ENCODE data around the gene SGMS1.

The SGMS1 gene

DNA sequence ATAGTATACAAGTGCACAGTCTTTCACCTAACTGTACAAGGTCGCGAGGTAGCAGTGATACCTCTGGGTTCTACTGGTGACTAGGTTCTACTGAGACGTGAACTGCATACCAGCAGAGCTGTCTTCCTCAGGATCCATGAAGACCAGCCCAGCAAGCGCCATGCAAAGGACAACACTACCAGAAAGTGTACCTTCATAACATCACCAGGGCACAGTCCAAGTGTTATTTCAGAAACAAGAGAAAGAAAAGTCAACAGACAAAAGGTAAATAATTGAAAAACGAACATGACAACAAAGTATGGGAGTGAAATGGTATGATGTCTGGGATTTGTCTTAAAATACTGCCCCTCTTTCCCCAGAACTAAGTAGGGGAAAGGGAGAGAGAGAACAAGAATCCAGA is 231.3 kb downstream of the SGMS1 start:
- Histone ChIP-seq H3K9ac (ENCODE audit: low read length) (no peak overlapping the region), H3K9me3 (ENCODE audit: insufficient read depth, low read length) (no peaks in the 10 kb centered on the region), H3K4me1 (ENCODE audit: low read length) (peaks cover 33% of the 10 kb centered on the region), H3K27me3 (ENCODE audit: low read depth, low read length) (no peaks in the 10 kb centered on the region), H3K4me3 (ENCODE audit: low read length) (no peak overlapping the region), H2AFZ (ENCODE audit: low read depth, low read length) (no peak overlapping the region), H3K4me2 (ENCODE audit: low read length) (no peak overlapping the region), H4K20me1 (ENCODE audit: insufficient read depth, low read length) (peaks cover 16% of the 10 kb centered on the region; the same call in 1 of the 2 replicates), H3K27ac (ENCODE audit: low read length) (no peak overlapping the region), H3K36me3 (replicated peaks; ENCODE audit: low read depth, low read length) (no peaks in the 10 kb centered on the region), H3K79me2 (ENCODE audit: low read length) (peaks cover 4% of the 10 kb centered on the region; the same call in 1 of the 2 replicates)
- TF ChIP-seq, protein P1, sequence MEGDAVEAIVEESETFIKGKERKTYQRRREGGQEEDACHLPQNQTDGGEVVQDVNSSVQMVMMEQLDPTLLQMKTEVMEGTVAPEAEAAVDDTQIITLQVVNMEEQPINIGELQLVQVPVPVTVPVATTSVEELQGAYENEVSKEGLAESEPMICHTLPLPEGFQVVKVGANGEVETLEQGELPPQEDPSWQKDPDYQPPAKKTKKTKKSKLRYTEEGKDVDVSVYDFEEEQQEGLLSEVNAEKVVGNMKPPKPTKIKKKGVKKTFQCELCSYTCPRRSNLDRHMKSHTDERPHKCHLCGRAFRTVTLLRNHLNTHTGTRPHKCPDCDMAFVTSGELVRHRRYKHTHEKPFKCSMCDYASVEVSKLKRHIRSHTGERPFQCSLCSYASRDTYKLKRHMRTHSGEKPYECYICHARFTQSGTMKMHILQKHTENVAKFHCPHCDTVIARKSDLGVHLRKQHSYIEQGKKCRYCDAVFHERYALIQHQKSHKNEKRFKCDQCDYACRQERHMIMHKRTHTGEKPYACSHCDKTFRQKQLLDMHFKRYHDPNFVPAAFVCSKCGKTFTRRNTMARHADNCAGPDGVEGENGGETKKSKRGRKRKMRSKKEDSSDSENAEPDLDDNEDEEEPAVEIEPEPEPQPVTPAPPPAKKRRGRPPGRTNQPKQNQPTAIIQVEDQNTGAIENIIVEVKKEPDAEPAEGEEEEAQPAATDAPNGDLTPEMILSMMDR (IDR thresholded peaks at IDR 0.05; ENCODE audit: low read depth, low read length) = no peak
- TF ChIP-seq EZH2phosphoT487 (IDR thresholded peaks at IDR 0.05; ENCODE audit: low read depth) = no peak

DNA sequence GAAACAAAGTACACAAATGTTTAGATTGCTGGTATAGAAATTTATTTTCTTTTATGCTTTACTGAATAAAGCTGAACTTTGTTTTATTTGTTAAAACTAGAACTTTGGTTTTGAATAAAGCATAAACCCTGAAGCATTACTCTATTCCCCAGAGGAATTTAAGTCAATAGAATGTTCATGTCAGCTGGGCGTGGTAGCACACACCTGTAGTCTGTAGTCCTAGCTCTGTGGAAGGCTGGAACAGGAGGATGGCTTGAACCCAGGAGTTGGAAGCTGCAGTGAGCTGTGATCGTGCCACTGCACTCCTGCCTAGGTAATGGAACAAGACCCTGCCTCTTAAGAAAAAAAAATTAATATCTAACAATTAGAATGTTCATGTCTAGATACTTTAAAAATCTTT is 233.5 kb downstream of the SGMS1 start:
- Histone ChIP-seq H2AFZ (ENCODE audit: low read depth, low read length) (no peak overlapping the region), H3K9me3 (ENCODE audit: insufficient read depth, low read length) (no peaks in the 10 kb centered on the region), H3K27ac (ENCODE audit: low read length) (no peak overlapping the region), H4K20me1 (ENCODE audit: insufficient read depth, low read length) (no peaks in the 10 kb centered on the region), H3K27me3 (ENCODE audit: low read depth, low read length) (no peaks in the 10 kb centered on the region), H3K36me3 (replicated peaks; ENCODE audit: low read depth, low read length) (no peaks in the 10 kb centered on the region), H3K9ac (ENCODE audit: low read length) (no peak overlapping the region), H3K4me1 (ENCODE audit: low read length) (peaks cover 18% of the 10 kb centered on the region), H3K4me2 (ENCODE audit: low read length) (no peak overlapping the region), H3K4me3 (ENCODE audit: low read length) (no peak overlapping the region), H3K79me2 (ENCODE audit: low read length) (no peaks in the 10 kb centered on the region; the same call in 1 of the 2 replicates)
- TF ChIP-seq, protein P1 (IDR thresholded peaks at IDR 0.05; ENCODE audit: low read depth, low read length) = no peak
- no peak for TF ChIP-seq EZH2phosphoT487 (IDR thresholded peaks at IDR 0.05; ENCODE audit: low read depth)

DNA sequence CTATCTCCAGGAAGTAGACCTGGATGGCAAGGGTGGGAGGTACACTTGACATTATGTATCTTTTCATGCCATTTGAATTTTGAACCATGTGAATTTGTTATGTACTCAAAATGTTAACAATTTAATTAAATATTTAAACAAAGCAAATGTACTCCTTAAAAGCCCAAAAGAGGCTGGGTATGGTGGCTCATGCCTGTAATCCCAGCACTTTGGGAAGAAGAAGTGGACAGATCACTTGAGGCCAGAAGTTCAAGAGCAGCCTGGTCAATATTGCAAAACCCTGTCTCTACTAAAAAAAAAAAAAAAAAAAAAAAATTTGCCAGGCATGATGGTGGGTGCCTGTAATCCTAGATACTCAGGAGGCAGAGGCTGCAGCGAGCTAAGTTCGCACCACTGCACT is 235.6 kb downstream of the SGMS1 start:
- Histone ChIP-seq H3K27ac (ENCODE audit: low read length) (no peak overlapping the region), H4K20me1 (ENCODE audit: insufficient read depth, low read length) (no peaks in the 10 kb centered on the region), H3K9ac (ENCODE audit: low read length) (no peak overlapping the region), H3K4me2 (ENCODE audit: low read length) (no peak overlapping the region), H3K36me3 (replicated peaks; ENCODE audit: low read depth, low read length) (no peaks in the 10 kb centered on the region), H3K9me3 (ENCODE audit: insufficient read depth, low read length) (no peaks in the 10 kb centered on the region), H3K27me3 (ENCODE audit: low read depth, low read length) (no peaks in the 10 kb centered on the region), H3K4me1 (ENCODE audit: low read length) (peaks cover 18% of the 10 kb centered on the region), H2AFZ (ENCODE audit: low read depth, low read length) (no peak overlapping the region), H3K4me3 (ENCODE audit: low read length) (no peak overlapping the region), H3K79me2 (ENCODE audit: low read length) (no peaks in the 10 kb centered on the region)
- TF ChIP-seq, protein P1 (IDR thresholded peaks at IDR 0.05; ENCODE audit: low read depth, low read length) = no peak
- no peak for TF ChIP-seq EZH2phosphoT487 (IDR thresholded peaks at IDR 0.05; ENCODE audit: low read depth)

DNA sequence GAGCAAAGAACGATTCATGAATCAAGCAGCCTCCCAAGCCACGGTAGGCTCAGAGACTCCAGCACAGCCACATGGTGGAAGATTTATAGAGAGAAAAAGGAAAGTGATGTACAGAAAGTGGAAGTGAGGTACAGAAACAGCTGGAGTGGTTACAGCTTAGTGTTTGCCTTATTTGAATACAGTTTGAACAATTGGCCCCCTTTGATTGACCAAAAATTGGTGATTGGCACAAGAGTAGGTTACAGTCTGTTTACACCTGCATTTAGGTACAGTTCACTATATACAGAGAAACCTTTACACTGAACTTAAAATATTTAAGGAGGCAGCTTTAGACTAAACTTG is 236.1 kb downstream of the SGMS1 start:
- TF ChIP-seq, protein P1 (IDR thresholded peaks at IDR 0.05; ENCODE audit: low read depth, low read length) = no peak
- TF ChIP-seq EZH2phosphoT487 (IDR thresholded peaks at IDR 0.05; ENCODE audit: low read depth) = no peak
- H2AFZ ChIP-seq (ENCODE audit: low read depth, low read length) = no peak overlapping the region
- no peaks in the 10 kb centered on the region for H3K27me3 ChIP-seq (ENCODE audit: low read depth, low read length)
- H3K27ac ChIP-seq (ENCODE audit: low read length) = no peak overlapping the region
- no peaks in the 10 kb centered on the region for H4K20me1 ChIP-seq (ENCODE audit: insufficient read depth, low read length)
- no peaks in the 10 kb centered on the region for H3K79me2 ChIP-seq (ENCODE audit: low read length)
- H3K9ac ChIP-seq (ENCODE audit: low read length) = no peak overlapping the region
- no peak overlapping the region for H3K4me3 ChIP-seq (ENCODE audit: low read length)
- no peaks in the 10 kb centered on the region for H3K9me3 ChIP-seq (ENCODE audit: insufficient read depth, low read length)
- H3K4me2 ChIP-seq (ENCODE audit: low read length) = peak overlapping the region; percentile 7; the same call in 1 of the 2 replicates
- H3K36me3 ChIP-seq (replicated peaks; ENCODE audit: low read depth, low read length) = no peaks in the 10 kb centered on the region
- peaks cover 18% of the 10 kb centered on the region for H3K4me1 ChIP-seq (ENCODE audit: low read length)
